NCI-H1092 (cell line): ENCODE measurements around the gene PLD4.
"Not testable (repeated sequence)": the region's sequence is repeated elsewhere in the genome, so short reads cannot be mapped to it uniquely, and the experiment has no call there.

Experiments used
- DNase-seq: peaks from one replicate; lab custom pipeline; 2025; lab: John Stamatoyannopoulos, UW

The PLD4 gene

GRCh38 chr14:104941508-104942365 is 17.1 kb downstream of the PLD4 start:
- DNase-seq, result no peak

- no peak for DNase-seq
Observed at GRCh38 chr14:104942586-104942985, 17.9 kb downstream of the PLD4 start.

- DNase-seq, result not testable (repeated sequence)
Observed at GRCh38 chr14:104943216-104944015, 18.7 kb downstream of the PLD4 start.

DNA sequence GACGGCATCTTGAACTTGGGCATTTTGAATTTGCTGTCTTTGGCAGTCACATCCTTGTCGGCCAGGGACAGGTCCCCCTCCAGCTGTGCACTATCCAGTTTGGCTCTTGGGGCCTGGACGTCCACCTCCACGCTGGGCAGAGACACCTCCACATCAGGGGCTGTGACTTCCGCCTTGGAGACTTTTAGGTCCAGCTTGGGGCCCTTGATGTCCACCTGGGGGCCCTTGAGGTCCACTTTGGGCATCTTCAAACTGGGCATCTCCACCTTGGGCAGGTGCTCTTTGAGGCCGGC is 19.3 kb downstream of the PLD4 start:
- not testable (repeated sequence) for DNase-seq

DNA sequence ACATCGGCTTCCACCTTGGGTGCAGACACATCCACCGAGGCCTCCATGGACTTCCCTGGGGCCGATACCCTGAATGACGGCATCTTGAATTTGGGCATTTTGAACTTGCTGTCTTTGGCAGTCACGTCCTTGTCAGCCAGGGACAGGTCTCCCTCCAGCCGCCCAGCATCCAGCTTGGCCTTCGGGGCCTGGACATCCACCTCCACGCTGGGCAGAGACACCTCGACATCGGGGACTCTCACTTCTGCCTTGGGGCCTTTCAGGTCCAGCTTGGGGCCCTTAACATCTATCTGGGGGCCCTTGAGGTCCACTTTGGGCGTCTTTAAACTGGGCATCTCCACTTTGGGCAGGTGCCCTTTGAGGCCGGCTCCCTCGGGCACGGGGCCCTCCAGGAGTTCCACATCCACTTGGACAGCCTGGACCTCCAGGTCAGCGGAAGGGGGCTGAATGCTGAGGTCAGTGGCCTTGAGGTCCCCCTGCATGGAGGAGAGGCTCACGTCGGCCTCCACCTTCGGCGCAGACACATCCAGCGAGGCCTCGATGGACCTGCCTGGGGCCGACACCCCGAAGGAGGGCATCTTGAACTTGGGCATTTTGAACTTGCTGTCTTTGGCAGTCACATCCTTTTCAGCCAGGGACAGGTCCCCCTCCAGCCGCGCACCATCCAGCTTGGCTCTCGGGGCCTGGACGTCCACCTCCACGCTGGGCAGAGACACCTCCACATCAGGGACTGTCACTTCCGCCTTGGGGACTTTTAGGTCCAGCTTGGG is 19.9 kb downstream of the PLD4 start:
- not testable (repeated sequence) for DNase-seq

- not testable (repeated sequence) for DNase-seq
Observed at GRCh38 chr14:104945266-104945665, 20.6 kb downstream of the PLD4 start.

- not testable (repeated sequence) for DNase-seq
Observed at GRCh38 chr14:104945986-104946965, 21.6 kb downstream of the PLD4 start.

- not testable (repeated sequence) for DNase-seq
Observed at GRCh38 chr14:104947201-104947600, 22.5 kb downstream of the PLD4 start.

DNA sequence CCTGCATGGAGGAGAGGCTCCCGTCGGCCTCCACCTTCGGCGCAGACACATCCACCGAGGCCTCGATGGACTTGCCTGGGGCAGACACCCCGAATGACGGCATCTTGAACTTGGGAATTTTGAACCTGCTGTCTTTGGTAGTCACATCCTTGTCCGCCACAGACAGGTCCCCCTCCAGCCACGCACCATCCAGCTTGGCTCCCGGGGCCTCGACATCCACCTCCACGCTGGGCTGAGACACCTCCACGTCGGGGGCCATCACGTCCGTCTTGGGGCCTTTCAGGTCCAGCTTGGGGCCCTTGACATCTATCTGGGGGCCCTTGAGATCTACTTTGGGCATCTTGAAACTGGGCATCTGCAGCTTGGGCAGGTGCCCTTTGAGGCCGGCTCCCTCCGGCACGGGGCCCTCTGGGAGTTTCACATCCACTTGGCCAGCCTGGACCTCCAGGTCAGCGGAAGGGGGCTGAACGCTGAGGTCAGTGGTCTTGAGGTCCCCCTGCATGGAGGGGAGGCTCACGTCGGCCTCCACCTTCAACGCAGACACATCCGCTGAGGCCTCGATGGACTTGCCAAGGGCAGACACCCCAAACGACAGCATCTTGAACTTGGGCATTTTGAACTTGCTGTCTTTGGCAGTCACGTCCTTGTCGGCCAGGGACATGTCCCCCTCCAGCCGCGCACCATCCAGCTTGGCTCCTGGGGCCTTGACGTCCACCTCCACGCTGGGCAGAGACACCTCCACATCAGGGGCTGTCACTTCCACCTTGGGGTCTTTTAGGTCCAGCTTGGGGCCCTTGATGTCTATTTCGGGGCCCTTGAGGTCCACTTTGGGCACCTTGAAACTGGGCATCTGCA is 23.4 kb downstream of the PLD4 start:
- not testable (repeated sequence) for DNase-seq

DNA sequence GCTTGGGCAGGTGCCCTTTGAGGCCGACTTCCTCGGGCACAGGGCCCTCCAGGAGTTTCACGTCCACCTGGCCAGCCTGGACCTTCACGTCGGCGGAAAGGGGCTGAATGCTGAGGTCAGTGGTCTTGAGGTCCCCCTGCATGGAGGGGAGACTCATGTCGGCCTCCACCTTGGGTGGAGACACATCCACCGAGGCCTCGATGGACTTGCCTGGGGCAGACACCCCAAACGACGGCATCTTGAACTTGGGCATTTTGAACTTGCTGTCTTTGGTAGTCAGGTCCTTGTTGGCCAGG is 24.0 kb downstream of the PLD4 start:
- DNase-seq, result no peak

GRCh38 chr14:104949406-104949955 is 24.8 kb downstream of the PLD4 start:
- not testable (repeated sequence) for DNase-seq

DNA sequence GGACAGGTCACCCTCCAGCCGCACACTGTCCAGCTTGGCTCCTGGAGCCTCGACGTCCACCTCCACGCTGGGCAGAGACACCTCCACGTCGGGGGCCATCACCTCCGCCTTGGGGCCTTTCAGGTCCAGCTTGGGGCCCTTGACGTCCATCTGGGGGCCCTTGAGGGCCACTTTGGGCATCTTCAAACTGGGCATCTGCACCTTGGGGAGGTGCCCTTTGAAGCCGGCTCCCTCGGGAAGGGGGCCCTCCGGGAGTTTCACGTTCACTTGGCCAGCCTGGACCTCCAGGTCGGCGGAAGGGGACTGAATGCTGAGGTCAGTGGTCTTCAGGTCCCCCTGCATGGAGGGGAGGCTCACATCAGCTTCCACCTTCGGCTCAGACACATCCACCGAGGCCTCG is 25.3 kb downstream of the PLD4 start:
- no peak for DNase-seq

- DNase-seq, result not testable (repeated sequence)
Observed at GRCh38 chr14:104950701-104951100, 26.0 kb downstream of the PLD4 start.

- DNase-seq, result not testable (repeated sequence)
Observed at GRCh38 chr14:104951863-104952657, 27.4 kb downstream of the PLD4 start.

GRCh38 chr14:104953097-104953496 is 28.4 kb downstream of the PLD4 start:
- no peak for DNase-seq

DNA sequence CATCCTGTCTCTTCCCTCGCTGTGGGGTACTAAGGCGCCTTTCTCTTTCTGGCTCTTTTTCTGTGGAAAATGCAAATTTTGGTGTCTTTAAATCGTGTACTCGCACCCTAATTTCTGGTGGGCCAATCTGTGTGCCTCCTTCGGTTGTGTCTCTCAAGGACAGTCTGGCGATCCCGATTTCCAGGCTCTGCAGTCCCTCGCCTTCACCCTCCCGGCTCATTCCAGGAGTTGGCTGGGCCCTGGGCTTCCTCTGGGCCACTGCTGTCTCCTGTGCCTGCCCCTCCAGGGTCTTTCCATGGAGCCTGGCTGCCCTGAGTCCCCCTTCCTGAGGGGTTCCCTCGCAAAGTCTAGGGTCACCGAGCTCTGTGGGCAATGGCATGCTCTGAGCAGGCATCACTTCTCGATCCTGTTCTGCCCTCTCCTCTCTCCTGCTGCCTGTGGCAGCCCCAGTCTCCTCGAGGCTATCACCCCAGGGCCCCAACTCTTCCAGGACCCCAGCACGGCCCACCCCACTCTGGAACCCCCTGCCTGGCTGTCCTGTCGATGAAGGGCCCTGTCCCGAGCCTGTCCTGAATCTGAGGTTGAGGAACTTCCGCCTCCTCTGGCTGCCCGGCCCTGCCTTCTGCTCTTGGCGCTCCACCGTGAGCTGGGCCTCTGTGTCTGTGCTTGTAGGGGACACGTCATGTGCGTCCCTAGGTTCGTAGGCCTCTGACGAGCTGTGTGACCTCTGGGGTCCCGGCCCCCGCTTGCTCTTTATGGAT is 29.4 kb downstream of the PLD4 start:
- DNase-seq, result no peak

DNA sequence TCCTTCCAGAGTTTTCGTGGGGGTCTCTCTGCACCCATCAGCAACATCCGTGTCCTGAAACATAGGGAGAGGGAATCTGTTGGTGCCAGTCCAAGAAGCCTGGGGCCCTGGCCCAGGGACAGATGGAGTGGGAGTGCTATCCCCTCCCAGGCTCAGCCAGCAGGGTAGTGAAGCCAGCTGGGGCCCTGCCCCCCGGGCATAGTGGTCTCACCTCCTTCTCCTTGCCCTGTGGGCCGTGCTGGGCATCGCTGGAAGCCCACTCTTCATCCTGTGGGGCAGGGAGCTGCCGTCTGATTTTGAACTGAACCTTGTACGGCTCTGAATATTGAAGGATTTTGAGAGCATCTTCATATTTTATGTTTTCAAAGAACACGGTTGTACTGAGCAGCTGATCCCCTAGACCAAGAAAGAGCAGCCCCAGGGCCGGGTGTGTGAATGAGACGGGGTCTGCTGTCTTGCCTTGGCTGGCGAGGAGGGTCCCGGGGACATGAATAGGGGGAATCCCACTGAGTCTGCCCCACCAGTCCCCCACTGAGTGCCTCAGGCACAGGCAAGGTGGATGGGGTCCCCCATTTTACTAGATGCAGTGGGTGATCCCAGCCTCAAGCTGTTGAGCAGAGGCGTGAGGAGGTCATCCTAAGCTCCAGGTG is 30.2 kb downstream of the PLD4 start:
- DNase-seq, result no peak

GRCh38 chr14:104955396-104955770 is 30.7 kb downstream of the PLD4 start:
- no peak for DNase-seq
